ENCODE measurements around the gene C14orf93. TPM values are rescaled to one million over a fixed set of nuclear protein-coding genes. Genes with fewer than 3 reads are reported as not detected.

C14orf93 gene
- polyA plus RNA-seq, 1 experiment, result 14.7 TPM

GRCh38 chr14:23056145-23056955 is 46.4 kb upstream of the C14orf93 start:
- H3K27me3 ChIP-seq (ENCODE audit: control insufficient read depth, insufficient read depth, low read length), result no peaks in the 10 kb centered on the region
- ChIA-PET POLR2A (interaction anchor here (0.6 kb wide), 1 partner anchor 79 kb away, joined by 9 read pairs; no protein-coding TSS in a partner anchor), CTCF (interaction anchor here (0.5 to 19.2 kb wide), 20 partner anchors 9 to 129 kb away, joined by 3 to 539 read pairs (median 4); partner anchors contain the start of genes AJUBA, HAUS4, PRMT5 and PSMB11)
- H3K4me3 ChIP-seq (ENCODE audit: low read depth, low read length), result peak overlapping the region; percentile 52
- peaks cover 21% of the 10 kb centered on the region for H3K36me3 ChIP-seq (ENCODE audit: control insufficient read depth, insufficient read depth, low read length)
- no peak for DNase-seq (ENCODE audit: low read depth)
- peak; percentile 95 for TF ChIP-seq CTCF (IDR thresholded peaks at IDR 0.05; ENCODE audit: insufficient read depth, low read depth, low read length)

- POLR2A ChIA-PET, result interaction anchor here (0.6 kb wide), 1 partner anchor 78 kb away, joined by 9 read pairs; no protein-coding TSS in a partner anchor
- CTCF ChIA-PET, result interaction anchor here (0.5 to 19.2 kb wide), 20 partner anchors 9 to 129 kb away, joined by 3 to 539 read pairs (median 4); partner anchors contain the start of genes AJUBA, PRMT5 and PSMB11
- no peak overlapping the region for H3K4me3 ChIP-seq (ENCODE audit: low read depth, low read length)
- H3K36me3 ChIP-seq (ENCODE audit: control insufficient read depth, insufficient read depth, low read length), result peaks cover 15% of the 10 kb centered on the region
- TF ChIP-seq CTCF (IDR thresholded peaks at IDR 0.05; ENCODE audit: insufficient read depth, low read depth, low read length), result no peak
- DNase-seq (ENCODE audit: low read depth), result no peak
- no peaks in the 10 kb centered on the region for H3K27me3 ChIP-seq (ENCODE audit: control insufficient read depth, insufficient read depth, low read length)
These were observed 45.7 kb upstream of the C14orf93 start for GRCh38 chr14:23055621-23056144.

GRCh38 chr14:23055147-23055550 is 45.2 kb upstream of the C14orf93 start:
- no peak for DNase-seq (ENCODE audit: low read depth)
- POLR2A ChIA-PET, result no interaction called here
- TF ChIP-seq CTCF (IDR thresholded peaks at IDR 0.05; ENCODE audit: insufficient read depth, low read depth, low read length), result no peak

GRCh38 chr14:23054000-23054811 is 44.3 kb upstream of the C14orf93 start:
- DNase-seq (ENCODE audit: low read depth), result no peak
- peak; percentile 30; the same call in 1 of the 2 replicates for TF ChIP-seq CTCF (IDR thresholded peaks at IDR 0.05; ENCODE audit: insufficient read depth, low read depth, low read length)
- ChIA-PET POLR2A (no interaction called here), CTCF (interaction anchor here (0.6 to 19.2 kb wide), 9 partner anchors 11 to 124 kb away, joined by 3 to 539 read pairs (median 13); partner anchors contain the start of genes AJUBA and PRMT5)
- H3K36me3 ChIP-seq (ENCODE audit: control insufficient read depth, insufficient read depth, low read length), result peaks cover 10% of the 10 kb centered on the region
- H3K27me3 ChIP-seq (ENCODE audit: control insufficient read depth, insufficient read depth, low read length), result no peaks in the 10 kb centered on the region
- H3K4me3 ChIP-seq (ENCODE audit: low read depth, low read length), result no peak overlapping the region

More at GRCh38 chr14:23055147-23055550, 45.2 kb upstream of the C14orf93 start:
- H3K4me3 ChIP-seq (ENCODE audit: low read depth, low read length), result no peak overlapping the region
- H3K27me3 ChIP-seq (ENCODE audit: control insufficient read depth, insufficient read depth, low read length), result no peaks in the 10 kb centered on the region
- CTCF ChIA-PET, result interaction anchor here (0.8 to 19.2 kb wide), 16 partner anchors 8 to 125 kb away, joined by 3 to 539 read pairs (median 6); partner anchors contain the start of genes AJUBA, PRMT5 and PSMB11
- peaks cover 12% of the 10 kb centered on the region for H3K36me3 ChIP-seq (ENCODE audit: control insufficient read depth, insufficient read depth, low read length)
